ENCODE results near the gene CSTF2. TPM values are rescaled to one million over a fixed set of nuclear protein-coding genes. Genes with fewer than 3 reads are reported as not detected.

The CSTF2 gene
- total and polyA plus RNA-seq, 10 of the 15 experiments (the other 5 are each of a cell fraction or from before 2014, with no cell fraction given), result 7.7 to 66.6 (median 35.8) TPM

- DNase-seq (ENCODE audit: low read depth, low spot score) (peak; percentile 9), FAIRE-seq (no peak), ATAC-seq (peak; percentile 61)
- intact Hi-C loops (cut with micrococcal nuclease; ENCODE audit: unreplicated experiment), result no loop called here
- Histone ChIP-seq H3K4me1 (ENCODE audit: control insufficient read depth, insufficient read depth, low read length) (peaks cover 4% of the 10 kb centered on the region; the same call in 1 of the 2 replicates), H3K27ac (ENCODE audit: control insufficient read depth, insufficient read depth) (peak overlapping the region; percentile 78), H3K4me2 (ENCODE audit: control insufficient read depth, insufficient read depth) (peak overlapping the region; percentile 70; the same call in 1 of the 2 replicates), H3K4me3 (no peak overlapping the region), H4K20me1 (ENCODE audit: control insufficient read depth, insufficient read depth) (no peaks in the 10 kb centered on the region), H2AFZ (ENCODE audit: control insufficient read depth, low read depth, low read length) (no peak overlapping the region), H3K79me2 (ENCODE audit: control insufficient read depth, insufficient read depth, low read length) (no peaks in the 10 kb centered on the region), H3K36me3 (ENCODE audit: control insufficient read depth in 2 of 2, insufficient read depth in 2 of 2, low read length in 1 of 2) (peaks cover 2 to 10% of the 10 kb centered on the region in 2 experiments; a peak in 2 of 4 replicates), H3K27me3 (replicated peaks in 1 of 2; ENCODE audit: control insufficient read depth in 2 of 2, insufficient read depth in 2 of 2, low read length in 1 of 2) (no peaks in the 10 kb centered on the region), H3K9me3 (replicated peaks; ENCODE audit: control insufficient read depth, insufficient read depth, low read length) (no peaks in the 10 kb centered on the region), H3K9ac (ENCODE audit: control insufficient read depth, insufficient read depth, low read length) (no peak overlapping the region)
- WGBS (ENCODE audit: insufficient coverage, insufficient replicate concordance, low lambda C conversion rate, missing lambda C conversion rate), result under 1% methylated on average over 9 of the region's 9 CpGs
- no TSS peak for BruUV-seq (replicated peaks)
- POLR2A ChIA-PET, result interaction anchor here (0.7 kb wide), 1 partner anchor 554 kb away, joined by 3 read pairs; no protein-coding TSS in a partner anchor
- CTCF ChIA-PET, result no interaction called here
- in situ Hi-C loops (cut with MboI), result no loop called here
- SMC1A ChIA-PET (ENCODE audit: uncharacterized antibody, unreplicated experiment), result interaction anchor here (0.6 to 3.0 kb wide), 5 partner anchors 10 to 587 kb away, joined by 3 to 20 read pairs (median 4); partner anchors contain the start of genes CSTF2 and NOX1
- RAD21 ChIA-PET (ENCODE audit: unreplicated experiment), result interaction anchor here (0.7 to 2.6 kb wide), 3 partner anchors 99 to 267 kb away, joined by 3 to 8 read pairs (median 3); partner anchors contain the start of gene CENPI
- TF ChIP-seq CEBPZ (IDR thresholded peaks at IDR 0.05; ENCODE audit: low read depth, low read length), result no peak
- no peak for TF ChIP-seq SKIL (IDR thresholded peaks at IDR 0.05; ENCODE audit: low read depth, poor library complexity, severe bottlenecking)
- TF ChIP-seq ESRRA (IDR thresholded peaks at IDR 0.05; ENCODE audit: low read length), result no peak
- no peak for TF ChIP-seq TAF1 (IDR thresholded peaks at IDR 0.05; ENCODE audit: borderline replicate concordance, low read depth, low read length)
- 0 out of 2 replicates have a peak, but pooled peaks have one; percentile 8 for TF ChIP-seq FOXM1 (IDR thresholded peaks at IDR 0.05; ENCODE audit: low read depth, low read length)
- no peak for TF ChIP-seq KDM1A (IDR thresholded peaks at IDR 0.05; ENCODE audit: borderline replicate concordance)
- TF ChIP-seq STAT1 (conservative IDR thresholded peaks at IDR 0.05), result no peak
- no peak for TF ChIP-seq HDAC6 (IDR thresholded peaks at IDR 0.05; ENCODE audit: unreplicated experiment)
- TF ChIP-seq TCF7 (IDR thresholded peaks at IDR 0.05; ENCODE audit: borderline replicate concordance), result 0 out of 2 replicates have a peak, but pooled peaks have one; percentile 22
- TF ChIP-seq, protein P1, sequence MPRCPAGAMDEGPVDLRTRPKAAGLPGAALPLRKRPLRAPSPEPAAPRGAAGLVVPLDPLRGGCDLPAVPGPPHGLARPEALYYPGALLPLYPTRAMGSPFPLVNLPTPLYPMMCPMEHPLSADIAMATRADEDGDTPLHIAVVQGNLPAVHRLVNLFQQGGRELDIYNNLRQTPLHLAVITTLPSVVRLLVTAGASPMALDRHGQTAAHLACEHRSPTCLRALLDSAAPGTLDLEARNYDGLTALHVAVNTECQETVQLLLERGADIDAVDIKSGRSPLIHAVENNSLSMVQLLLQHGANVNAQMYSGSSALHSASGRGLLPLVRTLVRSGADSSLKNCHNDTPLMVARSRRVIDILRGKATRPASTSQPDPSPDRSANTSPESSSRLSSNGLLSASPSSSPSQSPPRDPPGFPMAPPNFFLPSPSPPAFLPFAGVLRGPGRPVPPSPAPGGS (IDR thresholded peaks at IDR 0.05; ENCODE audit: borderline replicate concordance, insufficient read depth, low read depth, low read length, poor library complexity, severe bottlenecking), result no peak
- no peak for TF ChIP-seq ZBTB33 (IDR thresholded peaks at IDR 0.05)
- peak; percentile 57 for TF ChIP-seq MEF2B (IDR thresholded peaks at IDR 0.05; ENCODE audit: partially characterized antibody, poor library complexity, severe bottlenecking)
- no peak for TF ChIP-seq RAD21 (IDR thresholded peaks at IDR 0.05; ENCODE audit: insufficient read depth, low read depth, low read length)
Measured at GRCh38 chrX:100830547-100830946, 10.4 kb downstream of the CSTF2 start.
